Measurements from ENCODE around the gene VPS37C. TPM values are rescaled to one million over a fixed set of nuclear protein-coding genes. Genes with fewer than 3 reads are reported as not detected.

Gene VPS37C
- total RNA-seq, 1 experiment from 2014 or later: 23.1 TPM

GRCh38 chr11:61147791-61148620 is 13.2 kb downstream of the VPS37C start:
- Histone ChIP-seq H3K27me3 (ENCODE audit: insufficient read depth, low read length) (no peaks in the 10 kb centered on the region), H2AFZ (ENCODE audit: low read depth, low read length, poor library complexity, severe bottlenecking) (no peak overlapping the region), H4K20me1 (ENCODE audit: insufficient read depth) (no peaks in the 10 kb centered on the region), H3K9me3 (ENCODE audit: control insufficient read depth in 1 of 2, insufficient read depth in 1 of 2, low read depth in 1 of 2, low read length in 2 of 2) (no peaks in the 10 kb centered on the region), H3K4me1 (ENCODE audit: control insufficient read depth in 1 of 2, insufficient read depth in 2 of 2, low read length in 2 of 2) (peaks cover 0 to 27% of the 10 kb centered on the region in 2 experiments; a peak in 3 of 4 replicates), H3K79me2 (ENCODE audit: insufficient read depth, low read length) (peaks cover 85% of the 10 kb centered on the region), H3K4me2 (ENCODE audit: low read length) (no peak overlapping the region), H3K9ac (ENCODE audit: low read length) (no peak overlapping the region), H3K27ac (ENCODE audit: low read depth, low read length) (no peak overlapping the region), H3K9me2 (ENCODE audit: insufficient read depth) (no peaks in the 10 kb centered on the region), H3K4me3 (replicated peaks in 1 of 2; ENCODE audit: low read depth in 1 of 2, low read length in 2 of 2) (no peak overlapping the region), H3K36me3 (ENCODE audit: control insufficient read depth in 1 of 2, insufficient read depth in 2 of 2, low read length in 2 of 2) (no peaks in the 10 kb centered on the region)
- ChIA-PET RAD21 (ENCODE audit: low non-redundant PET in 1 of 2, low total read pairs in 2 of 2, uncharacterized antibody in 2 of 2, unreplicated experiment in 2 of 2) (no interaction called here), POLR2A (no interaction called here), CTCF (no interaction called here)
- DNase-seq (ENCODE audit: low read depth, low spot score): no peak
- intact Hi-C loops (cut with micrococcal nuclease): no loop called here
- no peak for ATAC-seq
- no peak for TF ChIP-seq EGR1 (IDR thresholded peaks at IDR 0.05; ENCODE audit: low read depth)
- TF ChIP-seq ELF1 (IDR thresholded peaks at IDR 0.05; ENCODE audit: borderline replicate concordance, low read depth): no peak
- no peak for TF ChIP-seq SRF (IDR thresholded peaks at IDR 0.05; ENCODE audit: low read depth)
- no peak for TF ChIP-seq CEBPB (IDR thresholded peaks at IDR 0.05; ENCODE audit: low read depth)
- no peak for TF ChIP-seq ZFX (IDR thresholded peaks at IDR 0.05)
- TF ChIP-seq POLR2A (IDR thresholded peaks at IDR 0.05; ENCODE audit: borderline replicate concordance, extremely low read depth, insufficient read depth, insufficient read length): no peak
- no peak for TF ChIP-seq YY1 (IDR thresholded peaks at IDR 0.05; ENCODE audit: extremely low read depth, insufficient replicate concordance, low read depth, low read length)
- TF ChIP-seq ATF3 (IDR thresholded peaks at IDR 0.05): no peak
- TF ChIP-seq TCF7L2 (IDR thresholded peaks at IDR 0.05; ENCODE audit: borderline replicate concordance, extremely low read depth, insufficient read depth, insufficient read length): no peak
- TF ChIP-seq SP1 (IDR thresholded peaks at IDR 0.05; ENCODE audit: low read depth): no peak
- TF ChIP-seq ZBTB33 (IDR thresholded peaks at IDR 0.05; ENCODE audit: extremely low read depth, insufficient replicate concordance, low read length): no peak
- no peak for TF ChIP-seq ZNF274 (IDR thresholded peaks at IDR 0.05; ENCODE audit: low read depth, low read length)
- BruUV-seq (replicated peaks): no TSS peak

Data from HCT116 (cell line).